ENCODE measurements around the gene CCDC171.
"Not testable (repeated sequence)": the region's sequence is repeated elsewhere in the genome, so short reads cannot be mapped to it uniquely, and the experiment has no call there.

DNA sequence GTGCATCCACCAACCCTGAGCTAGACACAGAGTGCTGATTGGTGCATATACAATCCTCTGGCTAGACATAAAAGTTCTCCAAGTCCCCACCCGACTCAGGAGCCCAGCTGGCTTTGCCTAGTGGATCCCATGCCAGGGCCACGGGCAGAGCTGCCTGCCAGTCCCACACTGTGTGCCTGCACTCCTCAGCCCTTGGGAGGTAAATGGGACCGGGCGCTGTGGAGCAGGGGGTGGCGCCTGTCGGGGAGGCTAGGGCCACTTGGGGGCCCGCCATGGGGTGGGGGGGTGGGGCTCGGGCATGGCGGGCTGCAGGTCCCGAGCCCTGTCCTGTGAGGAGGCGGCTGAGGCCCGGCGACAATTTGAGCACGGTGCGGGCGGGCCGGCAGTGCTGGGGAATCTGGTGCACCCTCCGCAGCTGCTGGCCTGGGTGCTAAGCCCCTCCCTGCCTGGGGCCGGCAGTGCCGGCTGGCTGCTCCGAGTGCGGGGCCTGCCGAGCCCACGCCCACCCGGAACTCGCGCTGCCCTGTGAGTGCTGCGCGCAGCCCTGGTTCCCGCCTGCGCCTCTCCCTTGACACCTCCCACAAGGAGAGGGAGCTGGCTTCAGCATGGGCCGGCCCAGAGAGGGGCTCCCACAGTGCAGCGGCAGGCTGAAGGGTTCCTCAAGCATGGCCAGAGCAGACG, 257.5 kb downstream of the CCDC171 start:
- TF ChIP-seq, protein P1, sequence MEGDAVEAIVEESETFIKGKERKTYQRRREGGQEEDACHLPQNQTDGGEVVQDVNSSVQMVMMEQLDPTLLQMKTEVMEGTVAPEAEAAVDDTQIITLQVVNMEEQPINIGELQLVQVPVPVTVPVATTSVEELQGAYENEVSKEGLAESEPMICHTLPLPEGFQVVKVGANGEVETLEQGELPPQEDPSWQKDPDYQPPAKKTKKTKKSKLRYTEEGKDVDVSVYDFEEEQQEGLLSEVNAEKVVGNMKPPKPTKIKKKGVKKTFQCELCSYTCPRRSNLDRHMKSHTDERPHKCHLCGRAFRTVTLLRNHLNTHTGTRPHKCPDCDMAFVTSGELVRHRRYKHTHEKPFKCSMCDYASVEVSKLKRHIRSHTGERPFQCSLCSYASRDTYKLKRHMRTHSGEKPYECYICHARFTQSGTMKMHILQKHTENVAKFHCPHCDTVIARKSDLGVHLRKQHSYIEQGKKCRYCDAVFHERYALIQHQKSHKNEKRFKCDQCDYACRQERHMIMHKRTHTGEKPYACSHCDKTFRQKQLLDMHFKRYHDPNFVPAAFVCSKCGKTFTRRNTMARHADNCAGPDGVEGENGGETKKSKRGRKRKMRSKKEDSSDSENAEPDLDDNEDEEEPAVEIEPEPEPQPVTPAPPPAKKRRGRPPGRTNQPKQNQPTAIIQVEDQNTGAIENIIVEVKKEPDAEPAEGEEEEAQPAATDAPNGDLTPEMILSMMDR (IDR thresholded peaks at IDR 0.05) = not testable (repeated sequence)
- TF ChIP-seq, protein P2, sequence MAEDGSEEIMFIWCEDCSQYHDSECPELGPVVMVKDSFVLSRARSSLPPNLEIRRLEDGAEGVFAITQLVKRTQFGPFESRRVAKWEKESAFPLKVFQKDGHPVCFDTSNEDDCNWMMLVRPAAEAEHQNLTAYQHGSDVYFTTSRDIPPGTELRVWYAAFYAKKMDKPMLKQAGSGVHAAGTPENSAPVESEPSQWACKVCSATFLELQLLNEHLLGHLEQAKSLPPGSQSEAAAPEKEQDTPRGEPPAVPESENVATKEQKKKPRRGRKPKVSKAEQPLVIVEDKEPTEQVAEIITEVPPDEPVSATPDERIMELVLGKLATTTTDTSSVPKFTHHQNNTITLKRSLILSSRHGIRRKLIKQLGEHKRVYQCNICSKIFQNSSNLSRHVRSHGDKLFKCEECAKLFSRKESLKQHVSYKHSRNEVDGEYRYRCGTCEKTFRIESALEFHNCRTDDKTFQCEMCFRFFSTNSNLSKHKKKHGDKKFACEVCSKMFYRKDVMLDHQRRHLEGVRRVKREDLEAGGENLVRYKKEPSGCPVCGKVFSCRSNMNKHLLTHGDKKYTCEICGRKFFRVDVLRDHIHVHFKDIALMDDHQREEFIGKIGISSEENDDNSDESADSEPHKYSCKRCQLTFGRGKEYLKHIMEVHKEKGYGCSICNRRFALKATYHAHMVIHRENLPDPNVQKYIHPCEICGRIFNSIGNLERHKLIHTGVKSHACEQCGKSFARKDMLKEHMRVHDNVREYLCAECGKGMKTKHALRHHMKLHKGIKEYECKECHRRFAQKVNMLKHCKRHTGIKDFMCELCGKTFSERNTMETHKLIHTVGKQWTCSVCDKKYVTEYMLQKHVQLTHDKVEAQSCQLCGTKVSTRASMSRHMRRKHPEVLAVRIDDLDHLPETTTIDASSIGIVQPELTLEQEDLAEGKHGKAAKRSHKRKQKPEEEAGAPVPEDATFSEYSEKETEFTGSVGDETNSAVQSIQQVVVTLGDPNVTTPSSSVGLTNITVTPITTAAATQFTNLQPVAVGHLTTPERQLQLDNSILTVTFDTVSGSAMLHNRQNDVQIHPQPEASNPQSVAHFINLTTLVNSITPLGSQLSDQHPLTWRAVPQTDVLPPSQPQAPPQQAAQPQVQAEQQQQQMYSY (CRISPR knock-in tag; IDR thresholded peaks at IDR 0.05) = not testable (repeated sequence)
- TF ChIP-seq, protein P3, sequence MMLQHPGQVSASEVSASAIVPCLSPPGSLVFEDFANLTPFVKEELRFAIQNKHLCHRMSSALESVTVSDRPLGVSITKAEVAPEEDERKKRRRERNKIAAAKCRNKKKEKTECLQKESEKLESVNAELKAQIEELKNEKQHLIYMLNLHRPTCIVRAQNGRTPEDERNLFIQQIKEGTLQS (CRISPR knock-in tag; conservative IDR thresholded peaks at IDR 0.05) = not testable (repeated sequence)
- TF ChIP-seq, protein P4, sequence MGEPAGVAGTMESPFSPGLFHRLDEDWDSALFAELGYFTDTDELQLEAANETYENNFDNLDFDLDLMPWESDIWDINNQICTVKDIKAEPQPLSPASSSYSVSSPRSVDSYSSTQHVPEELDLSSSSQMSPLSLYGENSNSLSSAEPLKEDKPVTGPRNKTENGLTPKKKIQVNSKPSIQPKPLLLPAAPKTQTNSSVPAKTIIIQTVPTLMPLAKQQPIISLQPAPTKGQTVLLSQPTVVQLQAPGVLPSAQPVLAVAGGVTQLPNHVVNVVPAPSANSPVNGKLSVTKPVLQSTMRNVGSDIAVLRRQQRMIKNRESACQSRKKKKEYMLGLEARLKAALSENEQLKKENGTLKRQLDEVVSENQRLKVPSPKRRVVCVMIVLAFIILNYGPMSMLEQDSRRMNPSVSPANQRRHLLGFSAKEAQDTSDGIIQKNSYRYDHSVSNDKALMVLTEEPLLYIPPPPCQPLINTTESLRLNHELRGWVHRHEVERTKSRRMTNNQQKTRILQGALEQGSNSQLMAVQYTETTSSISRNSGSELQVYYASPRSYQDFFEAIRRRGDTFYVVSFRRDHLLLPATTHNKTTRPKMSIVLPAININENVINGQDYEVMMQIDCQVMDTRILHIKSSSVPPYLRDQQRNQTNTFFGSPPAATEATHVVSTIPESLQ (CRISPR knock-in tag; IDR thresholded peaks at IDR 0.05) = not testable (repeated sequence)
- TF ChIP-seq, protein P5, sequence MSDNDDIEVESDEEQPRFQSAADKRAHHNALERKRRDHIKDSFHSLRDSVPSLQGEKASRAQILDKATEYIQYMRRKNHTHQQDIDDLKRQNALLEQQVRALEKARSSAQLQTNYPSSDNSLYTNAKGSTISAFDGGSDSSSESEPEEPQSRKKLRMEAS (CRISPR knock-in tag; IDR thresholded peaks at IDR 0.05) = not testable (repeated sequence)
- not testable (repeated sequence) for TF ChIP-seq TP53 (CRISPR knock-in tag; IDR thresholded peaks at IDR 0.05); ATF1 (CRISPR knock-in tag; IDR thresholded peaks at IDR 0.05); FOXP1 (CRISPR knock-in tag; IDR thresholded peaks at IDR 0.05; ENCODE audit: borderline replicate concordance); CREB1 (CRISPR knock-in tag; IDR thresholded peaks at IDR 0.05); NR2C2 (CRISPR knock-in tag; IDR thresholded peaks at IDR 0.05); TEAD4 (CRISPR knock-in tag; IDR thresholded peaks at IDR 0.05)
- TF ChIP-seq, protein P6, sequence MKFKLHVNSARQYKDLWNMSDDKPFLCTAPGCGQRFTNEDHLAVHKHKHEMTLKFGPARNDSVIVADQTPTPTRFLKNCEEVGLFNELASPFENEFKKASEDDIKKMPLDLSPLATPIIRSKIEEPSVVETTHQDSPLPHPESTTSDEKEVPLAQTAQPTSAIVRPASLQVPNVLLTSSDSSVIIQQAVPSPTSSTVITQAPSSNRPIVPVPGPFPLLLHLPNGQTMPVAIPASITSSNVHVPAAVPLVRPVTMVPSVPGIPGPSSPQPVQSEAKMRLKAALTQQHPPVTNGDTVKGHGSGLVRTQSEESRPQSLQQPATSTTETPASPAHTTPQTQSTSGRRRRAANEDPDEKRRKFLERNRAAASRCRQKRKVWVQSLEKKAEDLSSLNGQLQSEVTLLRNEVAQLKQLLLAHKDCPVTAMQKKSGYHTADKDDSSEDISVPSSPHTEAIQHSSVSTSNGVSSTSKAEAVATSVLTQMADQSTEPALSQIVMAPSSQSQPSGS (CRISPR knock-in tag; IDR thresholded peaks at IDR 0.05; ENCODE audit: borderline replicate concordance, low read depth) = not testable (repeated sequence)
